Activated CD8-positive, alpha-beta memory T cell treated with anti-CD3 and anti-CD28 coated beads, Interleukin-2, amount 50 U/mL, for 24 hours (primary cell): ENCODE results near the gene FOXR1.
"Not testable (repeated sequence)": the region's sequence is repeated elsewhere in the genome, so short reads cannot be mapped to it uniquely, and the experiment has no call there.

Source experiments
- DNase-seq: peaks from one replicate; pipeline ENCODE4 v3.0.0-alpha.2; 2020; ENCODE audit errors: extremely low read depth

Gene FOXR1

DNA sequence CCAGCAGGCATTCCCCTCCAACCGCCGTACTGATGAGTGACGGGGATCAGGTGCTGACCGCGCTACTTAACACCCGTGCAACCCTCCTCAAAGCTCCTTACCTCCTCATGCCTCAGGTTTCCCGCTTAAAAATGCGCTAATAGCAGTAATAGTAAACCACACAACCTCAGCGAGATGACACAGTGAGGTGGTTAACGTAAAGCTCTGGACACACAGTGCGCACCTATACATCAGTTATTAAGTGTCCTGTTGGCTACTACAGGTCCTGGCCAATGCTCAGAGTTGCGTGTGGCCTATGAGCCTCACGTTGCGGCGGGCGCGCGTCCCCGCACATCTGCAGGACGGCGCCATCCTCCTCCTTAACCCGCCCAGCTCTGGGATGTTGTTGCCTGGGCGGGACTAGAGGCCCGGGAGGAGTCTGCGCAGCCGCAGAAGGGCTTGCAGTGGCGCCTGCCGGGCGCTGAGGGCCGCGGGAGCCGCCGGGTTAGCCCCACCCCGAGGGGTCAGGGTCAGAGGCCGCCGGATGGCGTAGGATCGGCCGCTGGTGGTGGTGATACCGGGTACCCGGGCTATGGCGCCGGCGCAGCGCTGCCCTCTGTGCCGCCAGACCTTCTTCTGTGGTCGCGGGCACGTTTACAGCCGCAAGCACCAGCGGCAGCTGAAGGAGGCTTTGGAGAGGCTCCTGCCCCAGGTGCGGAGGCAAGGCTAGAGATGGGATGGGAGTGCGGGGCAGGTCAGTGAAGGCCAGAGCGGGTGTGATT is 26.2 kb downstream of the FOXR1 start, which contains the start of gene CENATAC:
Gene CENATAC, plus strand, starts transcription at position 512 of the 761 bp plus-strand sequence. Its CDS starts 60 bp downstream, at position 572.
- DNase-seq = peak; percentile 86

DNA sequence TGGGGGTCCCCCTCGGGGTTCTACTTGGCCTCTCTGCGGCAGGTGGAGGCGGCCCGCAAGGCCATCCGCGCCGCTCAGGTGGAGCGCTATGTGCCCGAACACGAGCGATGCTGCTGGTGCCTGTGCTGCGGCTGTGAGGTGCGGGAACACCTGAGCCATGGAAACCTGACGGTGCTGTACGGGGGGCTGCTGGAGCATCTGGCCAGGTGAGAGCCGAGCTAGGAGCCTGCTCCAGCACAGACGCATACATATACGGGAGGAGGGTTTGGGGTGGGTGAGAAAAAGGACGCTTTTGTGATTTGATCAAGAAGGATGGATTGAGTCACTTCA is 26.8 kb downstream of the FOXR1 start:
- DNase-seq = no peak

DNA sequence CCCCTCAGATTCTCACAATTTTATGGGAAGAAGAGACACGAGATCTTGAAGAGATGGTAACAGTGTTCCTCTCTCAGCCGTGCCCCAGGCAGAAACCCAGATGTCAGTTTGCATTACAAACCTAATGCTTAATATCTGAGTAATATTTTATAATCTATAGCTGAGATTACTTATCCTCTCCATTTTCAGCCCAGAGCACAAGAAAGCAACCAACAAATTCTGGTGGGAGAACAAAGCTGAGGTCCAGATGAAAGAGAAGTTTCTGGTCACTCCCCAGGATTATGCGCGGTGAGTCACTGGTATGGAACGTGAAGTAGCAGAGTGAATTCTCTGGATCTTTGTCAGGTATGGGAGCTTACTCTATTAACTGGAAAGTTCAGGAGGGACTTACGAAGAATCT is 27.3 kb downstream of the FOXR1 start:
- DNase-seq = no peak

DNA sequence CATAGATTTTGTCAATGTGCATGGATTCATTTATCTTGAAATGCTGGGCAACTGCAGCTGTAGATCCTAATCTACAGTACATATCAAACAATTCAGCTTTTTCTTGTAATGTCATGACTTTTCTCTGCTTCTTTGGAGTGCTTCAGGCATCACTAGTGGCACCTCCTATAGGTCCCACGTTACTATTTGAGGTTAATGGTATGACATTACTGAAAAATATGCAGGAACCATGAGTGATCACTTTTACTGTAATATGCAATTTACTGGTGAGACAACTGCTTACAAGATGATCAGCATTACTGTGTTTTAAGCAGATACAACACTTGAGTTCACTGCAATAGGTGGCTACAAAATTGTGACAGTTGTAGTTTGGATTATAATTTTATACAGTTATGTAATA is 29.3 kb downstream of the FOXR1 start:
- DNase-seq = no peak

DNA sequence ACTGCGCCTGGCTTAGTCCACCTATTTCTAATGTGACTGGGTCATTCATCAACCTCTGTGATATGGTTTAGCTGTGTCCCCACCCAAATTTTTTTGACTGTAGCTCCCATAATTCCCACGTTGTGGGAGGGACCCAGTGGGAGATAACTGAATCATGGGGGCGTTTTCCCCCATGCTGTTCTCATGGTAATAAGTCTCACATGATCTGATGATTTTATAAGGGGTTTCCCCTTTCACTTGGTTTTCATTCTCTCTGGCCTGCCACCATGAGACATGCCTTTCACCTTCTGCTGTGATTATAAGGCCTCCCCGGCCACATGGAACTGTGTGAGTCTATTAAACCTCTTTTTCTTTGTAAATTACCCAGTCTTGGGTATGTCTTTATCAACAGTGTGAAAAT is 35.1 kb downstream of the FOXR1 start:
- no peak for DNase-seq

DNA sequence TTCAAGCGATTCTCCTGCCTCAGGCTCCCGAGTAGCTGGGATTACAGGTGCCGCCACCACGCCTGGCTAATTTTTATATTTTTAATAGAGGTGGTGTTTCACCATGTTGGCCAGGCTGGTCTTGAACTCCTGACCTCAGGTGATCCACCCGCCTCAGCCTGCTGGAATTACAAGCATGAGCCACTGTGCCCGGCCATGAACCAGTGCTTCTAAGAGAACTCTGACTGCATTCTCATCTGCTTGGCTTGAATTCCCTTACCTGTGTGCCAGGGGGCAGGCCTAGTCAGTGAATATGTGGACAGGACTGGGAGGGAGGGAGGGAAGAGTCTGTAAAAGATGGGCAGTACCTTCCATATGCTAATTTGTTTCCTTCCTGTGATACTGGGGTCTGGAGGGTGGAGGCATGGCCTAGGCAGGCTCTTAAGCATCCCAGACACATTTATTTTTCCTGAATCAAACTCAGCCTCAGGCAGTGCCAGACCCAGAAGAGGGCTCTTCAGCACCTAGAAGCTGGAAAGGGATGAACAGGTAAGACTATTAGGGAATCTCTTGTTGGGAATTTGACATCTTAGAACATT is 40.0 kb downstream of the FOXR1 start:
- no peak for DNase-seq

DNA sequence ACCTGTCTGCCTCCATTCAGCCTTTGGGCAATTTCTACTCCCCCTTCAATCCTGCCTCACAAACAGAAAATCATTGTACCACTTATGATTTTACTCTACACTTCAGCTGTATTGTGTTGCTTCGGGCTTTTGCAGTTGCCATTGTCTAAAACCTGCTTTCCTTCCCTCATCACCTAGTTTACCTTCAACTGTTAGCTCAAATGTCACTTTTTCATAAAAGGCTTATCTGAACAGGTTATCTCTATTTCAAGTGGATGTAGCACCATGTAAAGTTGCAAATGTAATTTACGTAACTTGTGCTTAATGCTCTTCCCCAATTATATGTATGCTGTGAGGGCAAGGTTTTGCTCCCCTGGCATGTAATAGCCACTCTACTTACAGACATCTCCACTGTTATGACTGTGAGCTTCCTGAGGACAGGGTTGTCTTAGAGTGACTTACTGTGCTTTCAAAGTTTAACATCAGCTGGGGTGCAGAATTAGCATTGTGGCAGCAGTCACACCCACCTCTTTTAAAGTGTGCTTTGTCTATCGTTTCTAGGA is 41.1 kb downstream of the FOXR1 start:
- DNase-seq = no peak

DNA sequence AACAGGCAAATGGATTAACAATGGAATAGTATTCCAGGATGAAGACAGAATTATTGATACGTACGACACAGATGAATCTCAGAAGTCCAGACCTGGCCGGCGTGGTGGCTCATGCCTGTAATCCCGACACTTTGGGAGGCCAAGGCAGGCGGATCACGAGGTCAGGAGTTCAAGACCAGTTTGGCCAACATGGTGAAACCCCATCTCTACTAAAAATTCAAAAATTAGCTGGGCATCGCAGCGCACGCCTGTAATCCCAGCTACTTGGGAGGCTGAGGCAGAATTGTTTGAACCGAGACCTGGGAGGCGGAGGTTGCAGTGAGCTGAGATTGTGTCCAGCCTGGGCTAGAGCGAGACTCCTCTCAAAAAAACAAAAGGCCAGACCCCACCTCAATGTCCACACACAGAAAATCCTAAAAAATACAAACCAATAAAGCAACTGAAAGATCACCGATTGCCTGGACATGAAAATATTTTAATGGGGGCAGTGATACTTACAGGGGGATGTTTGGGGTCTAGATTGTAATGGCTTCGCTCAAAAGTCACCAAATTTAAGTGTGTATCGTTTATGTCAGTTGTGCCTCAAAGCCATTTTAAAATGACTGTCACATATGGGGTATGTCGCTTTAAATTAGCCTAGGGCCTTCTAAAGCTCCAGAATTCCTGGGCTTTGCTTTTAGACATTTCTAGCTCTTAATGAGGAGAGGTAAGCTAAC is 42.8 kb downstream of the FOXR1 start:
- DNase-seq = no peak

DNA sequence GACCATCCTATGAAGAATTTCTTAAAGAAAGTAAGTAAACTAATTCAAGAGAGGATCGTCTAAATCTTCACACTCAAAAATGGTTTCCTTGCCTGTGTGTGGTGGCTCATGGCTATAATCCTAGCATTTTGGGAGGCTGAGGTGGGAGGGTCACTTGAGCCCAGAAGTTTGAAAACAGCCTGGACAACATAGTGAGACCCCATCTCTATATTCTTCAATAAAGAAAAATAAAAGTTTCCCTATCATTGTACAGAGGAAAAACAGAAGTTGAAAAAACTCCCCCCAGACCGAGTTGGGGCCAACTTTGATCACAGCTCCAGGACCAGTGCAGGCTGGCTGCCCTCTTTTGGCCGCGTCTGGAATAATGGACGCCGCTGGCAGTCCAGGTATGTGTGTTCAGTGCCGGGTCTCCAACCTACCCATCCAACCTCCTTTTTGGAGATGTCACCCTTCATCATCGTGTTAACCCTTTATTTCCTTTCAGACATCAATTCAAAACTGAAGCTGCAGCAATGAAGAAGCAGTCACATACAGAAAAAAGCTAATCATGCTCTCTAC is 43.6 kb downstream of the FOXR1 start:
- no peak for DNase-seq

DNA sequence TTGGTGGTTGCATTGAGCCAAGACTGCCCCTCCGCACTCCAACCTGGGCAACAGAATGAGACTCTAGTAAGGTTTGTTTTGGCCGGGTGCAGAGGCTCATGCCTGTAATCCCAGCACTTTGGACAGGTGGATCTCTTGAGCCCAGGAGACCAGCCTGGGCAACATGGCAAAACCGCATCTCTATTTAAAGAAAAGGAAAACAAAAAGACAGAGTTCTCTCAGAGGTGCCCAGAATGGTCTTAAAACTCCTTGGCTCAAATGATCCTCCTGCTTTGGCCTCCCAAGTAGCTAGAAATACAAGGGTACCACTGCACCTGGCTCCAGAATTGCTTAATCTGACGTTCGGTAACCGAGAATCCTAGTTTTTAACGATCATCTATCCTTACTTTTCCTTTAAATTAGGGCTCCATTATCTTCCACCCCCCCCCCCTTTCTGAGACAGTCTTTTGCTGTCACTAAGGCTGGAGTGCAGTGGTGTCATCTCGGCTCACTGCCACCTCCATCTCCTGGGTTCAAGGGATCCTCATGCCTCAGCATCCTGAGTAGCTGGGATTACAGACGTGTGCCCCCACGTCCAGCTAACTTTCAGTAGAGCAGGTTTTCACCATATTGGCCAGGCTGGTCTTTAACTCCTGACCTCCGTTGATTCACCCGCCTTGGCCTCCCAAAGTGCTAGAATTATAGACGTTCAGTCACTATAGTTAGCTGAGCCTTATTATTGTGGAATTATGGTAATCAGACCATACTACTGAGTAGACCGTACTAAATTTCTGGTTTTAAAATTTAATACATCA is 44.9 kb downstream of the FOXR1 start:
- DNase-seq = no peak

DNA sequence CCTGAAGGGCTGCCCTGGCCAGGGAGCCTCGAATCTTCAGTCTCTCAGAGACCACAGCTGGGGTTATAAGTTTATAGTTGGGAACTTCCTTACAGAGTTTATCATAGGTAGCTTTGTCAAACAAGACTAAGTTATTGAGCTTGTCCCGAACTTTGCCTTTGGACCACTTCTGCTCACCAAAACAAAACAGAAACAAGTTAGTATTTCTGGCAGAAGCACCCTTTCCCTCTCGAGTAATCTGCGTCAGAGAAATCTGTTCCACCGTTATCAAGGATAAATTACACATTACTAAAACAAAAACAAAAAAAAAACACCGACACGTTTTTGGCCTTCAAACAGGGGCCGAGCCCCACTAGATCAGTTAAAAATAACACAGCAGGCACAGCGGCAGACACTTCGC is 45.8 kb downstream of the FOXR1 start:
- not testable (repeated sequence) for DNase-seq

DNA sequence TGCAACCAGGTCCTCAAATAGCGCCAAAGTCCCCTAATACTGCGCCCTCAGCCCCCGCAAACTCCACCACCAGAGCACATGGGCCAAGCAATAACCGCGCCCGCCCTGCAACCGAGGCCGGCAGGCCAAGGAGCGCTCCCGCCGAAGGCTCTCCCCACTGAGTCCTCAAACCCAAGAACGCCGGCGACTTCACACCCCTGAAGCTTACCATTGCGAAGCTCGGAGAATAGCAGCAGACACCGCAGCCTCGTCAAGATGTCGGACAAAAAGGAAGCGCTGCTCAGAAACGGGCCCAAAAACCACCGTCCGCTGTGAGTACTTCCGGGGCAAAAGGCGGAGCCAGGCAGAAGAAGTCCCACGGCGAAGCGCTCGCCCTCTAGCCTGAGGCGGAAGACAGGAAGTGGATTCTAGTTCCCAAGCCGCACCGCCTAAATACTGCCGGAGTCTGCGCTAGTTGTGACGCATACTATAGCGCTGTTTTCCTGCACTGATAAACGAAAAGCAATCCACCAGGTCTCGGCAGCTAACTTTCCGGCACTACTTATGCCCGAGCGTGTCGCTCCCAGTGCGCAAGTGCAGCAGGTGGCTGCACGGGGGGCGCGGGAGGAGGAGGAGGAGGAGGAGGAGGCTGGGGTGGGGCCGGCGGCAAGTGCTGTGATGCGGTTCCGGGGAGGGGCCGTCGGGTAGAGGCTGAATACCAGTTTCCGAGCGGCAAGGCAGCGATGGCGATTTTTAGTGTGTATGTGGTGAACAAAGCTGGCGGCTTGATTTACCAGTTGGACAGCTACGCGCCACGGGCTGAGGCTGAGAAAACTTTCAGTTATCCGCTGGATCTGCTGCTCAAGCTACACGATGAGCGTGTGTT is 46.7 kb downstream of the FOXR1 start, which contains the start of the genes RPS25 and TRAPPC4:
Gene RPS25, minus strand, starts transcription at position 270 of the 865 bp plus-strand sequence. Its CDS starts 59 bp downstream, at position 211.
Gene TRAPPC4, plus strand, starts transcription at position 693 of the 865 bp plus-strand sequence. Its CDS starts 30 bp downstream, at position 723.
- DNase-seq = peak; percentile 89

DNA sequence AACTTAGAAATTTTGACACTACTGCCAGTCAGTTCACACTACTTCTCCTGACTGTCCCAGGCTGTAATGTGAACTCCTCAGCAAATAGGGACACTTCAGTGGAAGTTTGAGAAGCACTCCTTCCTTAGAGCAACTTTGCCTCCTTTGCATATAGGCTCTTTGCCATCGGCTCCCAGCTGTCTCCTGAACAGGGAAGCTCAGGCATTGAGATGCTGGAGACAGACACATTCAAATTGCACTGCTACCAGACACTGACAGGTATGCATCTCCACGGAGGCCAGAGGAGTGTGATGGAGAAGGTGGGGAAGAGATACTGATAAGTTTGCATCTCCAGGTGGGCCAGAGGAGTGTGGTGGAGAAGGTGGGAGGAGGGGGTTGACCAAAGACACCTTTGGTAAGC is 48.4 kb downstream of the FOXR1 start:
- no peak for DNase-seq

DNA sequence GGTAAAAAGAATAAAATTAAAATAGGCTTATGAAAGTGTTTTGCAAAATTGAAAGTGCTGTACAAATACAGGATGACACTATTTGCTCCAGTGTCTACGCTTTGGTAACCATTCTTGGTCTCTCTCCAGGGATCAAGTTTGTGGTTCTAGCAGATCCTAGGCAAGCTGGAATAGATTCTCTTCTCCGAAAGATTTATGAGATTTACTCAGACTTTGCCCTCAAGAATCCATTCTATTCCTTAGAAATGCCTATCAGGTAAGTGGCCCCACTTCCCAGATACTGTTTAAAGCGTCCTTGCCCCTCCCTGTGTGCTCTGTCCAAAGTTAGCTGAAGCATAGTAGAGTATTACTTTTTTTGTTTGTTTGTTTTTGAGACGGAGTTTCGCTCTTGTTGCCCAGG is 50.1 kb downstream of the FOXR1 start:
- DNase-seq = no peak

DNA sequence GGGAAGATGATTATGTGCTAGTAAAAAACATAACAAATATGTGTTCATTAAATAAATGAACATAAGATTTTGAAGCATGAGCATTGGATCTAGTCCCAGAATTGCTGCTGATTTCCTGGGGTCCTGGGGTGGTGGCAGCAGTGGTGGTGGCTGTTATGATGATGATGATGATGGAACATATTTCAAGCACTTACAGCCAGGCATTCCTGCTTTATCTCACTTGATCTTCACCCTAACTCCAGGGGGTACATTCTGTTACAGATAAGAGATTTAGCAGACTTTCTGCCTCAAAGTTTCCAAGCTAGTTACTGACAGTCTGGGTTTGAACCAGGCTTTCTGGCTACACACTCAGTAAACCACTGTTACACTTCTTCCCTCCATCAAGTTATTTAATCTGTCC is 52.2 kb downstream of the FOXR1 start:
- no peak for DNase-seq

DNA sequence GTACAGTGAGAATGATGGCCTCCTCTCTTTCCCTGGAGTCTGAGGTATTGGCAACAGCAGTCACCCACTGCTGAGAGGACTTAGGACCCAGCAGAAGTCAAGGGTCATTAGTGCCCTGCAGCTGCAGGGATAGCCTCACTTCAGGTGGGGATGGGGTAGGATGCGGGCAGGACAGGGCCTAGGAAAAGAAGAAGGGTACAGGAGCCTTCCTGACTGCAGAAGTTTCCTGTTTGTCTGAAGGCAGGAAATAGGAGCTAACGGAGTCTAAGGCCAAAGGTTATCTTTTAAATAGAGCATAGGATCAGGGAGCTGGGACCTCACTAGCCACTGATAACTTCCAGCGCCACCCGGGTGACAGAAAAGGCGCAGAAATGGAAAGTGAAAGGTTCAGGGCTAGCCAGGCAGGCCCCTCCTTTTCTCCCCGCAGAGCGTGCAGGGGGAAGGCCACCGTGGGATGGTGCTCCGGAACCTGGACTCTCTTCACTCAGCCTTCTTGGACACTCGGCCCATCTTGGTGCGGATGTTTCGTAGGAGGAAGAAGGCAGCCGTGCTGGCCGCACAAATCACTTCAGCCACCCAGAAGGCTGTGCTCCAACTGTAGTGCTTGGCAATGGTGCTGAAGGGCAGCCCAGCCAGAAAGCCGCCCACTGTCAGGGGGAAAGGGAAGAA is 53.0 kb downstream of the FOXR1 start:
- no peak for DNase-seq

DNA sequence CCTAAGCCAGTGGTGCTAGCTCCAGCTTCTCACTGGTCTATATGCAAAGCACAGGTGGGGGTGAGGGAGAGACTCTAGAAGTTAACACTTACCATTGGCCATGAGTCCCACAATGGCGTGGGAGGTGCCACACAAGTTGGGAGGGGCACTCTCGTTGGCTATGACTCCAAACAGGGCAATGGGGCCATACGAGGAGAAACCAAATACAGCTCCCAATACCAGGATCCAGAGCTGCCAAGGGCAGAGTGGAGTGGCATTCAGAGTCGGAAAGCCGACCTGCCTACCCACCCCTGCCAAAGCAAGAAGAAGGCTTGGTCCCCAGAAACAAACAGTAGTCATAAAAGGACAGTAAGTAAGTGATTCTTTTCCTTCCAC is 53.5 kb downstream of the FOXR1 start:
- no peak for DNase-seq

DNA sequence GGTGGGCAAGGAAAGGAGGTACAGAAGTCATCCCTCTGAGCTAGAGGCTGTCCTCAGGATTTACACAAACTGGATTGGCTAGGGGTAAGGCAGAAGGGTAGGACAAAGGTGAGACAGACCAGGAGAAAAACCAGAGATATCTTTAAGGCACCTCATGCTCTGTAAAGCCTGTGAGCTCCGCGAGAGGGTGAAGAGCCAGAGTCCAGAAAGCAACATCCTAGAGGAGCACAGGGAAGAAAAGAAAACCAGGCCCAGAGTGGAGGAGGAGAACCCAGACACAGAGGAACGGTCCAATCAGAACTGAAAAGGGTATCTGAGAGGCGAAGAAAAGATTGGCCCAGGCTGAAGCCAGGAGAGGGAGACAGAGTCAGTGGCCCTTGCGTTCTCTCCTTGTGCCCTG is 54.0 kb downstream of the FOXR1 start:
- DNase-seq = no peak

DNA sequence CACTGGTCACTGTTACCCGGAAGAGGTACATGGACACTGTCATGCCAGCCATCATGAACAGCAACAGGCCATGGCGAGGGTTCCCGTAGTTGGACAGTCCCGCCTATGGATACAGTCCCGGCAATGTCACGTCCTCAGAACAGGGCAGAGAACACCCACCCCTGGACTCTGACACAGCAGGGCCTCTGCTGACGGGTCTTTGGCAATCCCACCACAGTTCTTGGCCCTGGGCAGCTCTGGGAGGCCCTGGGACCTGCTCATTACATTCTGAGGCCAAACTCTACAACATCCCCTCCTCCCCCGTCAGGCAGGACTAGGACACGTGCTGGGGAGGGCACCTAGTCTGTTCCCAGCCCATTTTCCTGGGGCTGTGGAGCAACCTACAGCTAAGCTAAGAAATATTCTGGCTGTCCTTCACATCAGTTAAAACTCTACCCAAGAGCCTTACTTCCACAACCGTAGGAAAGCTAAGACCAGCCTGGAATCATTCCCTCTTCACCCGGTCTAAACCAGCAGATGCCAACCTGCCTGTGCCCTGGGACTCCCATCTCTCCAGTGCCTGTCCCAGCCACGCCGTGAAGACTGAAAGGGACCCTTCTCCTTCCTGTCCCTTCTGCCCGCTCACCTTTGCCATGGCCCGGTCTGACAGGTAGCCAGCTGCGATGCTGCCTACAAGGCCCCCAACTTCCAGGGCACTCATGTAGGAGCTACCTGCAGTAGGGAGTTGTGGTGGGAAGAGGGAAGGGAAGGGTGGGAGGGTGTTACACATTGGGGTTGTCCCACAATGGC is 54.6 kb downstream of the FOXR1 start:
- no peak for DNase-seq
